NCI-H510A (cell line): ENCODE data around the gene EBNA1BP2.
"Not testable (repeated sequence)": the region's sequence is repeated elsewhere in the genome, so short reads cannot be mapped to it uniquely, and the experiment has no call there.

Source experiments
- DNase-seq: peaks from one replicate; lab custom pipeline; 2025; lab: John Stamatoyannopoulos, UW

The EBNA1BP2 gene

DNA sequence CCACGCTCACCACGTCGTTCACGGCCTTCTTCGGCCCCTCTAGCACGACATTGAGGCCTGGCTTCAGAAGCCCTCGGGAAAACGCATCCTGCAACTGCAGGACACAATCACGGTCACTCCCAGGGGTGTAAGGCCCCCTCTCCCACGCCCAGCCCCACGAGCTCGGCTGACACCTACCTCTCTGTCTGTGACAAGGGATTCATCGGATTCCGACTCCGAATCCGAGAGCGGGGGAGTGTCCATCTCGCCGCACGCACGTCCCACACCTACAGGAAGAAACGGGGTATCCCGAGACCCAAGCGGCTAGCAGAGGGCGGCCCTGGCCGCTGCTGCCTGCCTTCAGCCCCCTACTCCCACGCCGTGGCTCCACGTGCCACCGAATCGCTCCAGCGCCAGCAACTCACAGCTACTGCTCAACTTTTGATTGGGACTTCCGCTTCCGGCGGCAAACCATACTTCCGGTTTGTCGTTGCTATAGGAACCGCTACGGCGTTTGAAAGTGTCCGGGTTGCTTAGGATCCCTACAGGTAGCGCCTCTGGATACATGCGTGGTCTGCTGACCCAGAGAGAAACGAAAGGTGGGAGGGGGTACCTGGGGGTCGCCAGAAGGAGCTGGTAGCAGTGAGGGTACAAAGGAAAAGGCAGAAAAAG lies at the start of gene EBNA1BP2, which contains the start of gene CFAP57:
TSS of gene EBNA1BP2 (minus strand) at position 415 of the 651 bp plus-strand sequence. CDS start at position 243, 172 bp downstream.
TSS of gene CFAP57 (plus strand) at position 455 of the 651 bp plus-strand sequence. CDS start 424 bp downstream, outside the sequence.
- peak; percentile 98 for DNase-seq

GRCh38 chr1:43221797-43222196 lies 49.7 kb upstream of the EBNA1BP2 start:
- DNase-seq = no peak

DNA sequence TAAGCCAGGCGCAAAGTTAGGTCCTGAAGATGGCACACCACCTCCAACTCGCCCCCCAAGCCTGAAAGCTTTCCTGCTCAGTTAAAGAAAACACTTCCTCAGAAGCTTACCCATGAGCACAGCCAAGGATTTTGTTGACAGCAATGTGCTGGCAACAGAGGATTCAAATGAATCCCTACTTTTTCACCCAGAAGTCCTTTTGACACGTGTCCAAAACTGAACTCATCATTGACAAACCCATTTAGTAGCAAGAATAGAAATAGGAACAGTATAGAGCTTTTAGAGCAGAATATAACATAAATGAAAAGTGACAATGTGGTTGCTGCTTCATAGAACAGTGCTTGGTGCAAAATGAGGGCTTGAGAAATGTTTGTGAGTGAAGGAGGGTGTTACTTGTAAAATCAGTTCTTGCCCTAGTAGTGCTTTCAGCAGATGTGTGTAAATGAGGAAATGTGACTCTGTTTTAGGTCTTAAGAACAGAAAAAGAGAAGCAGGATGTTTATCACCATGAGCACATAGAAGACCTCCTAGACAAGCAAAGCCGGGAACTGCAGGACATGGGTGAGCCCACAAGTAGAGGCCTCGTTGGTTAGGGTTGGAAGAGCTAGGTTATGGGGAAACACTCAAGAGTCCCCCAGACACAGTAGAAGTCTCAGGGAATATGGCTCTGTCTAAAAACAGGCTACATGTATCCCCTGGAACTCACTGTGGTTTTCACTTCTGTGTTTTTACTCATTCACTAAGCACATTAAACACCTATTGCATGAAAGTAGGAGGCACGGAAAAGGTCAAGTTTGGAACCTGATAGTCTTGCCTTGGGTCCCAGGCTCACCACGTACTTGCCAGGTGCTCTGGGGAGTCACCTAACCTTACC lies 49.1 kb upstream of the EBNA1BP2 start:
- no peak for DNase-seq

DNA sequence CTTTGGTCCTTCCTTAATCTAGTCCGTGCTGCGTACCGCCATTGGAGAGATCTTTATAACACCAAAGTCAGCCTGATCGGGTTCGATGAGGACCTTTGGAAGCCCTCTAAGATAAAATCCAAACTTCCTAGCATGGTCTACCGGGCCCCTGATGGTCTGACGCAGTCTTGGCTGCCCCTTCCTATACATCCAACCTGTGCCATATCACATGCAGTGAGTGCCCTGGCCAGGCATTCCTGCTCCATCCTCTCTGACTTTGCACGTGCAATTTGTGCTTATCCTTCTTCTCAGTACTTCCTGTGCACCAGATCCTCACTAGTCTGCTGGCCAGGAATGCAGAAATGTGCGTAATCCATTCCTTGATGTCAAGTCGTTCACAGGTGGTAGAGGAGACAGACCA lies 45.7 kb upstream of the EBNA1BP2 start:
- DNase-seq = no peak

DNA sequence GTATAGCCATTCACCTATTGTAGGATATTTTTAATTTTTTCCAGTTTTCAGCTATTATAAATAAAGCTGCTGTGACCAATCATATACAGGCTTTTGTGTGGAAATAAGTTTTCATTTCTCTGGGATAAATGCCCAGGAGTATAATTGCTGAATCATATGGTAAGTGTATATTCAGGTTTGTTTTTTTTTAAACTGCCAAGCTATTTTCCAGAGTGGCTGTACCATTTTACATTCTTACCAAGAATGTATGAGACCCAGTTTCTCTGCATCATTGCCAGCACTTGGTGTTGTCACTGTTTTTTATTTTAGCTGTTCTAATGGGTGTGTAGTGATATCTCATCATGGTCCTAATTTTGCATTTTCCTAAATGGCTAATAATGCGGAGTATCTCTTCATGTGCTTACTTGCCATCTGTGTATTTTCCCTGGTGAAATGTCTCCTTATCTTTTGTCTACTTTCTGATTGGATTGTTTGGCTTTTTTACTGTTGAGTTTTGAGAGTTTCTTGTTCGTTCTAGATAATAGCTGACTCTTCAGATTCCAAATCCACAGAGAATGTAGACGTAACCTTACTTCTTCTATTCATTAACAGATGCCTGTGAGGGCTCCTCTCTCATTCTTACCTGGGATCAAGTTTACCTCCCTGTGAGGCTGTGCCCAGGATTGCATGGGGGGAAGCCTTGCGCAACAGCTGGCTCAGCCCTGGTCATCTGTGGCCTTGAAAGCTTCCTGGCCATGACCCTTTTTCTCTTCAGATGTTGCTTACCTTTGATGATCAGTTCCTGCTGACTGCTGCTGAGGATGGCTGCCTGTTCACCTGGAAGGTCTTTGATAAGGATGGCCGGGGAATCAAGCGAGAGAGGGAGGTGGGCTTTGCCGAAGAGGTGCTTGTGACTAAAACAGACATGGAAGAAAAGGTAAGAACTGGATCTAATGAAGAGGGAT lies 42.7 kb upstream of the EBNA1BP2 start:
- DNase-seq = no peak

- not testable (repeated sequence) for DNase-seq
Measured at GRCh38 chr1:43208277-43208676, 36.2 kb upstream of the EBNA1BP2 start.

DNA sequence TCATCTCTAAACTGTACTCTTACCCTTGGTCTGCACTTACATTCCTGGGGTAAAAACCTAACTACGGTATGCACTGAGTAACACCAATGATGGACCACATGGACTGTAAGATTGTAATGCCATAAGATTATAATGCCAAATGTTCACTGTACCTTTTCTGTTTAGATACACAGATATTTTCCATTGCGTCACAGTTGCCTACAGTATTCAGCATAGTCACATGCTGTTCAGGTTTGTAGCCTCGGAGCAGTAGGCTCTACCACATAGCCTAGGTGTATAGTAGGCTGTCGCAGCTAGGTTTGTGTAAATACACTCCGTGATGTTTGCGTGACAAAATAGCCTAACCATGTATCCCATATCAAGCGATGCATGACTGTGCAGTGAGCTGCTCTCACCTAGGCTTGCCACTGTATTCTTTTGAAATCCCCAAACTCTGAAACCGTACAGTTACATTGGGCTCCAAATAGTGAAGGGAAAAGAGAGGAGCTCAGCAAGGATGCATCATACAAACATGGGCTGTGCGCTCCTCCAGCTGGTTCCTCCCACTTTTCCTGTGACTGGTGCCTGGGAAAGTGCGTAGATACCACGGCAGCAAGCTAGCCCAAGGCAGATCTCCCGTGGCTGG lies 35.3 kb upstream of the EBNA1BP2 start:
- no peak for DNase-seq

DNA sequence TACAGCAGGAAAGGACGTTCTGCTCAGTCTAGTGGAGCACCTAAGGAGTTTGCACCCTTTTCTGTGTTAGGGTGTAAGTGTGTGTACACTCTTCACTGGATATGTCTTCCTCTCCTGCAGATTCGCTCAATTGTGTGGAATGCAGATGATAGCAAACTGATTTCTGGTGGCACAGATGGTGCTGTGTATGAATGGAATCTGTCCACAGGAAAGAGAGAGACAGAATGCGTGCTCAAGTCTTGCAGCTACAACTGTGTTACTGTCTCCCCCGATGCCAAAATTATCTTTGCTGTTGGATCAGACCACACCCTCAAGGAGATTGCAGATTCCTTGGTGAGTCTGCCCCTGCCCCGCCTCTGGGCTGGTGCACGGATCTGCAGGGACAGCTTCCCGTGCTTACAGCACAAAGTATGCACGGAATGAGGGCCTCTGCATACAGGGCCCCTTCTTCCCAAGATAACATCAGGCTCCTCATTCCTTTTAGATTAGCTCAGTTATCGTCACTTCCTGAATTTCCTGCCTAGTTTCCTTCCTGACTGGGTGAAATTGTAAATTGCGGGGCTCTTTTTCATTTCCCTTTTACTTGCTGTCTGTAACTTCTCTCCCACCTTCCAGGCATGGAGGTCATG lies 34.6 kb upstream of the EBNA1BP2 start:
- DNase-seq = no peak

DNA sequence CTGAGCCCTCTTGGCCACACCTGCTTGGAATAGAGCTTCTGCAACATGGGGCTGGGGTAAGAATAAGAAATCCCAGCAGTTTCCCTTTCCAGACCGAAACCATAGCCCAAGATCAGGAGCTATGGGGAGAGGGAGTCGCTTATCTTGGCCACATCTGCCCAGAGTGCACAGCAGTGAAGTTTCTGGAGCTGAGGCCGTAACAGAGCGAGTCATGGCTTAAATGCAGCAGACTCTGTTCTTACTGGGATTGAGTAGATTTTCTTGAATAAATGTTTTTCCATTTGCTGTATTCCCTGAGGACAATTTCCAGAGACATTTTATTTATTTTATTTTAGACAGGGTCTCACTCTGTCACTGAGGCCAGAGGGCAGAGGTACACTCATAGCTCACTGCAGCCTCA lies 33.6 kb upstream of the EBNA1BP2 start:
- no peak for DNase-seq

- no peak for DNase-seq
Measured at GRCh38 chr1:43204394-43204793, 32.3 kb upstream of the EBNA1BP2 start.

DNA sequence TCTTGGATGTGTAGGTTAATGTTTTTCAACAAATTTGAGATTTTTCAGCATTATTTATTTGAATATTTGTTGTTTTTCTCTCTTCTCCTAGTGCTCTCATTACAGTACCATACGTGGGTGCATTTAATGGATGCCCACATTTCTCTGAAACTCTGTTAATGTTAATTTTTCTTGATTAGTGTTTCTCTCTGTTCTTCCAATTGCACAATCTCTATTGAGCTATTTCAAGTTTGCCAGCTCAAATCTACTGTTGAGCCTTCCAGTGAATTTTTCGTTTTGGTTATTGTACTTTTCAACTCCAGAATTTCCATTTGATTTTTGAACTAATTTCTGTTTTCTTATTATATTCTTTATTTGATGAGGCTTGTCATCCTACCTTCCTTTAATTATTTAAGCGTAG lies 31.8 kb upstream of the EBNA1BP2 start:
- DNase-seq = no peak

- peak; percentile 79 for DNase-seq
Measured at GRCh38 chr1:43199093-43199726, 27.1 kb upstream of the EBNA1BP2 start.

GRCh38 chr1:43197343-43198127 lies 25.4 kb upstream of the EBNA1BP2 start:
- DNase-seq = no peak

DNA sequence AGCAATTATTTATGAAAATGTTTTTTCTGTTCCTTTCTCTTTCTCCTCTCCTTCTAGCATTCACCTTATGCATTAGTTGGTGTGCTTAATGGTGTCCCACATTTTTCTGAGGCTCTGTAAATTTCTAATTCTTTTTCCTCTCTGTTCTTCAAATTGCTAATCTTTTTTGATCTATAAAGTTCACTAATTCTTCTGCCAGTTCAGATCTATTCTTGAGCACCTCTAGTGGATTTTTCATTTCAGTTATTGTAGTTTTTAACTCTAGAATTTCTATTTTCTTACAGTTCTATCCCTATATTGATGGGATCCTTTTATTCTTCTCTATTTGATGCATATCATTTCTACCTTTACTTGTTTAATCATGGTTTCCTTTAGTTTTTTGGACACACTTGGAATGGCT lies 22.4 kb upstream of the EBNA1BP2 start:
- no peak for DNase-seq

GRCh38 chr1:43188106-43188505 lies 16.0 kb upstream of the EBNA1BP2 start:
- DNase-seq = no peak

DNA sequence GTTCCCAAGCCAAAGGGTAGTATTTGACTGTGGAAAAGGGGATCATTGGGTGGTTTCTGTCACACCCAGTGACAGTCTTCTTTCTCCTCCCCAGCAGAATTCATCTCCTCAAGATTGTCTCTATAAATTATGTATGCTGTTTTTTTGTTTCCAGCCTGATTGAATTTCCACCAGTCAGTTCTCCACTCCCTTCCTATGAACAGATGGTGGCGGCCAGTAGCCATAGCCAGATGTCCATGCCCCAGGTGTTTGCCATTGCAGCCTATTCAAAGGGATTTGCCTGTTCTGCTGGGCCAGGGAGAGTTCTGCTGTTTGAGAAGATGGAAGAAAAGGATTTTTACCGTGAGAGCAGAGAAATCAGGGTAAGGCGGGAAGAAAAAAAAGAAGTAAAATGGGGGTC lies 12.9 kb upstream of the EBNA1BP2 start:
- no peak for DNase-seq

GRCh38 chr1:43184388-43184787 lies 12.3 kb upstream of the EBNA1BP2 start:
- DNase-seq = no peak

- no peak for DNase-seq
Measured at GRCh38 chr1:43177691-43178090, 5.6 kb upstream of the EBNA1BP2 start.

GRCh38 chr1:43174873-43175272 lies 2.8 kb upstream of the EBNA1BP2 start:
- DNase-seq = no peak

DNA sequence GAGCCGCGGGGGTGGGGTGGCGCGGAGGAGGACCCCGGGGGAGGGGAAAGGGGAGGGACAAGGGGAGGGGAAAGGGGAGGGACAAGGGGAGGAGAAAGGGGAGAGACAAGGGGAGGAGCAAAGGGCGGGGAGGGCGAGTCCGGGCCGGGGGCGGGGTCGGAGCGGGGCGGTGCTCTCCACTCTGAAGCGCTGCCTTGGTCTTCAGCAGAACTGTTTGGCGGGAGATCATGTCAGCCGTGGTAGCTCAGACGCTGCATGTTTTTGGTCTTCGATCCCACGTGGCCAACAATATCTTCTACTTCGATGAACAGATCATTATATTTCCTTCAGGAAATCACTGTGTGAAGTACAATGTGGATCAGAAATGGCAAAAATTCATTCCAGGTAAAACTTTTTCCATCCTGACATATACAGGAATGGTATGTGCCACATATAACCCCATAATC lies 460 bp upstream of the EBNA1BP2 start:
- DNase-seq = peak; percentile 98
